Hepatocyte (in vitro differentiated cells): ENCODE data around the gene CAPN12.
"Not testable (repeated sequence)": the region's sequence is repeated elsewhere in the genome, so short reads cannot be mapped to it uniquely, and the experiment has no call there.

ENCODE experiments used
- EZH2 ChIP-seq: fragments of 200-600 bp; sonication (generic); IDR thresholded peaks from 2 replicates; pipeline ENCODE4 v1.6.1; 2016; ENCODE audit warnings: antibody characterized with exemption, mild to moderate bottlenecking, borderline replicate concordance
- TF ChIP-seq, protein P1 (sequence below): fragments of 200-600 bp; sonication (generic); IDR thresholded peaks from 2 replicates; pipeline ENCODE4 v1.5.1; 2016; ENCODE audit warnings: antibody characterized with exemption, mild to moderate bottlenecking; ENCODE audit not compliant: poor library complexity

DNA sequence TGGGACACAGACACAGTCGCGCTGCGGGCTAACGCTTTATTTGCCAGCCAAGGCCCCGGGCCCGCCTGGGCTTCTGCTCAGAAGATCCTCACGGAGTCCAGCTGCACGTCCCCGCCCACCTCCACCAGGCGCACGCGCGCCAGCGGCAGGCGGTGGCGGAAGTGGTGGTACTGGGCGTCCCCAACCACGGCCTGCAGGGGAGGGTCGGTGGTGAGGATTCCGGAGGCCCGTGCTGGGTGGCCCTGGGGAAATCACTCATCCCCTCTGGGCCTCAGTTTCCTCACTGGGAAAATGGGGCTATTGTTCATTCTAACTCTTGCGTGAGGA lies 26.6 kb upstream of the CAPN12 start:
- TF ChIP-seq EZH2: not testable (repeated sequence)
- TF ChIP-seq, protein P1, sequence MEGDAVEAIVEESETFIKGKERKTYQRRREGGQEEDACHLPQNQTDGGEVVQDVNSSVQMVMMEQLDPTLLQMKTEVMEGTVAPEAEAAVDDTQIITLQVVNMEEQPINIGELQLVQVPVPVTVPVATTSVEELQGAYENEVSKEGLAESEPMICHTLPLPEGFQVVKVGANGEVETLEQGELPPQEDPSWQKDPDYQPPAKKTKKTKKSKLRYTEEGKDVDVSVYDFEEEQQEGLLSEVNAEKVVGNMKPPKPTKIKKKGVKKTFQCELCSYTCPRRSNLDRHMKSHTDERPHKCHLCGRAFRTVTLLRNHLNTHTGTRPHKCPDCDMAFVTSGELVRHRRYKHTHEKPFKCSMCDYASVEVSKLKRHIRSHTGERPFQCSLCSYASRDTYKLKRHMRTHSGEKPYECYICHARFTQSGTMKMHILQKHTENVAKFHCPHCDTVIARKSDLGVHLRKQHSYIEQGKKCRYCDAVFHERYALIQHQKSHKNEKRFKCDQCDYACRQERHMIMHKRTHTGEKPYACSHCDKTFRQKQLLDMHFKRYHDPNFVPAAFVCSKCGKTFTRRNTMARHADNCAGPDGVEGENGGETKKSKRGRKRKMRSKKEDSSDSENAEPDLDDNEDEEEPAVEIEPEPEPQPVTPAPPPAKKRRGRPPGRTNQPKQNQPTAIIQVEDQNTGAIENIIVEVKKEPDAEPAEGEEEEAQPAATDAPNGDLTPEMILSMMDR: not testable (repeated sequence)
